ENCODE results near the gene TIMM13. TPM values are rescaled to one million over a fixed set of nuclear protein-coding genes. Genes with fewer than 3 reads are reported as not detected.

The TIMM13 gene
- total and polyA plus RNA-seq, 10 of the 15 experiments (the other 5 are each of a cell fraction or from before 2014, with no cell fraction given), result 9.9 to 205 (median 63.6) TPM

DNA sequence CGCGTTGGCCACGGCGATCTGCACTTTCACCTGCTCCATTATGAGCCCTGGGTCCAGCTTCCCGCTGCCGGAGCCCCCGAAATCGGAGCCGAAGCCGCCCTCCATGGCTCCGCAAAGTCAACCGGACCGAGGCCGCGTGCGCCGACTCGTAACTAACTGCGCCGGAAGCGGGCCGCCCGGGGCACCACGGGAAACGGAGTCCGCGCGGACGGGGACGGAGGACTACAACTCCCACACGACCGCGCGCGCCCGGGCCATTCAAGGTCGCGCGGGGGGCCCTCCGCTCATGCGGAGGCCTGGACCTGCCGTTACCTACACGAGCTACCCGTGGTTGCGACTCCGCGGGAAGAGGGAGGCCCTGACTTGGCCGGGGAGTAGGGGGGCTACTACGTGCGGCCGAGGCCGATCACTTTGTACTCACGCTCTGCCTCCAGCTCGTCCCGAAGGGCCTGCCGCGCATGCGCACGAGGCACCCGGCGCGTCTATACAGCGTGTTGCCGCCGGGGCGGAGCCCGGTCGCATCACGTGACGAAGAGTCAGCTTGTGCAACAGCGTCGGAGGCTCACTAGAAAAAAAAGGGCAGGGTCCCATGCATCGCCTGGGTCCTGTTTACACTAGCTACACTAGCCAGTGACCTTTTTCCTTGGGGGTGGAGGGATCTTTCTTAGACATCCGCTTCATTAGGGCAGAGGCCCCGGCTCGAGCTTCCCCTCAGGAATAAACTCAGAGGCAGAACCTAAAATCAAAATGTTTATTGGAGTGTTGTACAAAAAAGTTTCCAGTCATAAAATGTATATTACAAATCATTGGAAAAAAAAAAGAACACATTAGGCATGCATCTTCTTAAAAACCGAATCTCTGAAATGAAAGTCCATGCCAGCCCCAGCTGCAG, at the start of gene TIMM13 (continued):
- TF ChIP-seq, protein P1, sequence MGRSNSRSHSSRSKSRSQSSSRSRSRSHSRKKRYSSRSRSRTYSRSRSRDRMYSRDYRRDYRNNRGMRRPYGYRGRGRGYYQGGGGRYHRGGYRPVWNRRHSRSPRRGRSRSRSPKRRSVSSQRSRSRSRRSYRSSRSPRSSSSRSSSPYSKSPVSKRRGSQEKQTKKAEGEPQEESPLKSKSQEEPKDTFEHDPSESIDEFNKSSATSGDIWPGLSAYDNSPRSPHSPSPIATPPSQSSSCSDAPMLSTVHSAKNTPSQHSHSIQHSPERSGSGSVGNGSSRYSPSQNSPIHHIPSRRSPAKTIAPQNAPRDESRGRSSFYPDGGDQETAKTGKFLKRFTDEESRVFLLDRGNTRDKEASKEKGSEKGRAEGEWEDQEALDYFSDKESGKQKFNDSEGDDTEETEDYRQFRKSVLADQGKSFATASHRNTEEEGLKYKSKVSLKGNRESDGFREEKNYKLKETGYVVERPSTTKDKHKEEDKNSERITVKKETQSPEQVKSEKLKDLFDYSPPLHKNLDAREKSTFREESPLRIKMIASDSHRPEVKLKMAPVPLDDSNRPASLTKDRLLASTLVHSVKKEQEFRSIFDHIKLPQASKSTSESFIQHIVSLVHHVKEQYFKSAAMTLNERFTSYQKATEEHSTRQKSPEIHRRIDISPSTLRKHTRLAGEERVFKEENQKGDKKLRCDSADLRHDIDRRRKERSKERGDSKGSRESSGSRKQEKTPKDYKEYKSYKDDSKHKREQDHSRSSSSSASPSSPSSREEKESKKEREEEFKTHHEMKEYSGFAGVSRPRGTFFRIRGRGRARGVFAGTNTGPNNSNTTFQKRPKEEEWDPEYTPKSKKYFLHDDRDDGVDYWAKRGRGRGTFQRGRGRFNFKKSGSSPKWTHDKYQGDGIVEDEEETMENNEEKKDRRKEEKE (IDR thresholded peaks at IDR 0.05), result no peak
- TF ChIP-seq BACH1 (IDR thresholded peaks at IDR 0.05; ENCODE audit: borderline replicate concordance) (peak; percentile 31), SRF (IDR thresholded peaks at IDR 0.05; ENCODE audit: low read depth in 2 of 2, low read length in 2 of 2) (peak in 1 of 2 experiments; percentile 86; a peak in 2 of 4 replicates), EGR1 (IDR thresholded peaks at IDR 0.05; ENCODE audit: borderline replicate concordance in 1 of 2, low read depth in 2 of 2, low read length in 2 of 2) (0 out of 3 replicates have a peak, but pooled peaks of 1 of the 2 experiments have one; percentile 1), DPF2 (IDR thresholded peaks at IDR 0.05) (peak; percentile 31; the same call in 1 of the 2 replicates), TCF3 (IDR thresholded peaks at IDR 0.05; ENCODE audit: borderline replicate concordance, insufficient read depth, low read depth, low read length) (no peak), SREBF1 (IDR thresholded peaks at IDR 0.05; ENCODE audit: low read length) (peak; percentile 73; the same call in 1 of the 2 replicates), POU2F2 (IDR thresholded peaks at IDR 0.05; ENCODE audit: borderline replicate concordance, low read depth, low read length) (peak; percentile 47; the same call in 2 of the 3 replicates), NR2C2 (IDR thresholded peaks at IDR 0.05; ENCODE audit: borderline replicate concordance, control insufficient read depth, insufficient read length, low read depth) (no peak), TARDBP (IDR thresholded peaks at IDR 0.05; ENCODE audit: borderline replicate concordance) (peak; percentile 95), EP300 (IDR thresholded peaks at IDR 0.05; ENCODE audit: borderline replicate concordance in 1 of 2, control insufficient read depth in 1 of 2, low read depth in 2 of 2, low read length in 2 of 2) (no peak), CREB1 (IDR thresholded peaks at IDR 0.05; ENCODE audit: low read depth) (peak; percentile 96), JUNB (IDR thresholded peaks at IDR 0.05) (no peak)
- TF ChIP-seq, protein P2, sequence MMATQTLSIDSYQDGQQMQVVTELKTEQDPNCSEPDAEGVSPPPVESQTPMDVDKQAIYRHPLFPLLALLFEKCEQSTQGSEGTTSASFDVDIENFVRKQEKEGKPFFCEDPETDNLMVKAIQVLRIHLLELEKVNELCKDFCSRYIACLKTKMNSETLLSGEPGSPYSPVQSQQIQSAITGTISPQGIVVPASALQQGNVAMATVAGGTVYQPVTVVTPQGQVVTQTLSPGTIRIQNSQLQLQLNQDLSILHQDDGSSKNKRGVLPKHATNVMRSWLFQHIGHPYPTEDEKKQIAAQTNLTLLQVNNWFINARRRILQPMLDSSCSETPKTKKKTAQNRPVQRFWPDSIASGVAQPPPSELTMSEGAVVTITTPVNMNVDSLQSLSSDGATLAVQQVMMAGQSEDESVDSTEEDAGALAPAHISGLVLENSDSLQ (IDR thresholded peaks at IDR 0.05), result no peak
- TF ChIP-seq, protein P3, sequence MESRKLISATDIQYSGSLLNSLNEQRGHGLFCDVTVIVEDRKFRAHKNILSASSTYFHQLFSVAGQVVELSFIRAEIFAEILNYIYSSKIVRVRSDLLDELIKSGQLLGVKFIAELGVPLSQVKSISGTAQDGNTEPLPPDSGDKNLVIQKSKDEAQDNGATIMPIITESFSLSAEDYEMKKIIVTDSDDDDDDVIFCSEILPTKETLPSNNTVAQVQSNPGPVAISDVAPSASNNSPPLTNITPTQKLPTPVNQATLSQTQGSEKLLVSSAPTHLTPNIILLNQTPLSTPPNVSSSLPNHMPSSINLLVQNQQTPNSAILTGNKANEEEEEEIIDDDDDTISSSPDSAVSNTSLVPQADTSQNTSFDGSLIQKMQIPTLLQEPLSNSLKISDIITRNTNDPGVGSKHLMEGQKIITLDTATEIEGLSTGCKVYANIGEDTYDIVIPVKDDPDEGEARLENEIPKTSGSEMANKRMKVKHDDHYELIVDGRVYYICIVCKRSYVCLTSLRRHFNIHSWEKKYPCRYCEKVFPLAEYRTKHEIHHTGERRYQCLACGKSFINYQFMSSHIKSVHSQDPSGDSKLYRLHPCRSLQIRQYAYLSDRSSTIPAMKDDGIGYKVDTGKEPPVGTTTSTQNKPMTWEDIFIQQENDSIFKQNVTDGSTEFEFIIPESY (IDR thresholded peaks at IDR 0.05), result no peak
- TF ChIP-seq, protein P4, sequence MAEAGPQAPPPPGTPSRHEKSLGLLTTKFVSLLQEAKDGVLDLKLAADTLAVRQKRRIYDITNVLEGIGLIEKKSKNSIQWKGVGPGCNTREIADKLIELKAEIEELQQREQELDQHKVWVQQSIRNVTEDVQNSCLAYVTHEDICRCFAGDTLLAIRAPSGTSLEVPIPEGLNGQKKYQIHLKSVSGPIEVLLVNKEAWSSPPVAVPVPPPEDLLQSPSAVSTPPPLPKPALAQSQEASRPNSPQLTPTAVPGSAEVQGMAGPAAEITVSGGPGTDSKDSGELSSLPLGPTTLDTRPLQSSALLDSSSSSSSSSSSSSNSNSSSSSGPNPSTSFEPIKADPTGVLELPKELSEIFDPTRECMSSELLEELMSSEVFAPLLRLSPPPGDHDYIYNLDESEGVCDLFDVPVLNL (IDR thresholded peaks at IDR 0.05; ENCODE audit: low read depth, low read length), result peak; percentile 65; the same call in 1 of the 2 replicates
- TF ChIP-seq, protein P5, sequence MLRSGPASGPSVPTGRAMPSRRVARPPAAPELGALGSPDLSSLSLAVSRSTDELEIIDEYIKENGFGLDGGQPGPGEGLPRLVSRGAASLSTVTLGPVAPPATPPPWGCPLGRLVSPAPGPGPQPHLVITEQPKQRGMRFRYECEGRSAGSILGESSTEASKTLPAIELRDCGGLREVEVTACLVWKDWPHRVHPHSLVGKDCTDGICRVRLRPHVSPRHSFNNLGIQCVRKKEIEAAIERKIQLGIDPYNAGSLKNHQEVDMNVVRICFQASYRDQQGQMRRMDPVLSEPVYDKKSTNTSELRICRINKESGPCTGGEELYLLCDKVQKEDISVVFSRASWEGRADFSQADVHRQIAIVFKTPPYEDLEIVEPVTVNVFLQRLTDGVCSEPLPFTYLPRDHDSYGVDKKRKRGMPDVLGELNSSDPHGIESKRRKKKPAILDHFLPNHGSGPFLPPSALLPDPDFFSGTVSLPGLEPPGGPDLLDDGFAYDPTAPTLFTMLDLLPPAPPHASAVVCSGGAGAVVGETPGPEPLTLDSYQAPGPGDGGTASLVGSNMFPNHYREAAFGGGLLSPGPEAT (IDR thresholded peaks at IDR 0.05; ENCODE audit: low read depth), result peak; percentile 78
